GM19193 (cell line): ENCODE data around the gene PLCH2.
A peak's percentile ranks its signal among the peaks of the same experiment; 100 is the strongest.

Experiments used
- POLR2A ChIP-seq: IDR thresholded peaks from 4 replicates; pipeline ENCODE4 v1.6.1; 2011; ENCODE audit not compliant: insufficient read depth, insufficient read length; ENCODE audit errors: extremely low read depth

The PLCH2 gene

GRCh38 chr1:2518528-2518927, 42.4 kb downstream of the PLCH2 start:
- TF ChIP-seq POLR2A: no peak

- TF ChIP-seq POLR2A: no peak
Observed at GRCh38 chr1:2519029-2519685, 43.1 kb downstream of the PLCH2 start.

GRCh38 chr1:2519729-2520128, 43.6 kb downstream of the PLCH2 start:
- TF ChIP-seq POLR2A: no peak

DNA sequence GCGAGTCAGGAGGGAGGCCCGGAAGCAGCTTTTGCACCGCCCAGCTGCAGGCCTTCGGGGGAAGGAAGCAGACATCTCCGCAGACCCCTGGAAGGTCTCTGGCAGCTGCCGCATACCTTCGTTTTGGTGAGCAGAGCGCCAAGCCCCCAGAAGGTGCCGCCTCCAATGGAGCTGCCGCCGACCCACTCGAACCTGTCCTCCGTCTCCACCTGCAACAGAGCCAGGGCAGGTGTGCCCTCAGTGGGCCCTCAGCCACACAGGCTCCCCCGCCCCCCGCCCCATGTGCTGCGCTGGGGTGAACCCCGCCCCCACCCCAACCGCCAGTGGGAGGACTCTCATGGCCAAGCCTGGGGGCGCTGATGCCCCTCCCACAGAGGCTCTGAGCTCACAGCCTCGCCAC, 44.1 kb downstream of the PLCH2 start:
- no peak for TF ChIP-seq POLR2A

DNA sequence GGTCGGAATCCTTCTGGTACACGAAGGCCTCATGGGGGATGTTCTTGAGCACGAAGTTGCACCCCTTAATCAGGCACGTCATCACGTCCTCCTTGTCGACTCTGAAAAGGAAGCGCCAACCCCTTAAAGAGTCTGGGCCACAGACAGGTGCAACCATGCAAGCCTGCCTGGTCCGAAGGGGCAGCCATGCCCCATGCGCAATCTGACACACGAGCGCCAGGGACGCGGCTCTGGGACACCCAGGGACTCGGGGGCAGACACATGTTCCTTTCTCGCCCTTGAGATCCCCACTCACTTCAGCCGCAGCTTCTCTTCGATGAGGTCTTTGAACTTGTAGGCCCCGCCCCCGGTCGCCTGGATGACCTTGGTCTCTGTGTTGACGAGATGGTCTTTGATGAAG, 44.7 kb downstream of the PLCH2 start:
- TF ChIP-seq POLR2A: no peak

- TF ChIP-seq POLR2A: no peak
Observed at GRCh38 chr1:2522230-2522629, 46.1 kb downstream of the PLCH2 start.

GRCh38 chr1:2523191-2523890, 47.3 kb downstream of the PLCH2 start:
- TF ChIP-seq POLR2A: no peak

GRCh38 chr1:2523891-2524609, 48.0 kb downstream of the PLCH2 start:
- TF ChIP-seq POLR2A: no peak

DNA sequence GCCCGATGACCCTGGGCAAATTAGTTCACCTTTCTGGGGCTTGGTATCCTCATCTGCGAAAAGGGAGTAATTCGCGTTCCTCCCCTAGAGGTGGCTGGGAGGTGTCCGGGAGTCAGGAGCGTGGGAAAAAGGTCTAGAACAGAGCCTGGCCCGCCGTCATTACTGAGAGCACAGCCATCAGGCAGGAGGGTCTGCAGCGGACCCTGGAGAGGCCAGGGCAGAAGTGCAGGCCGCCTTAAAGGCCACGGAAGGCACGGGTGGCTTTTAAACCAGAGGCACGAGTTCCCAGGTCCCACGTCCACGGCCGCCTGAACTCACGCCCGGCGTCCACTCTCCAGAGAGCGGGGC, 49.5 kb downstream of the PLCH2 start:
- no peak for TF ChIP-seq POLR2A

GRCh38 chr1:2525920-2526823, 50.1 kb downstream of the PLCH2 start, which contains the start of gene PANK4:
PANK4 (minus strand) TSS chr1:2526596; CDS start chr1:2526587, 9 bp downstream.
- peak; percentile 77 for TF ChIP-seq POLR2A

DNA sequence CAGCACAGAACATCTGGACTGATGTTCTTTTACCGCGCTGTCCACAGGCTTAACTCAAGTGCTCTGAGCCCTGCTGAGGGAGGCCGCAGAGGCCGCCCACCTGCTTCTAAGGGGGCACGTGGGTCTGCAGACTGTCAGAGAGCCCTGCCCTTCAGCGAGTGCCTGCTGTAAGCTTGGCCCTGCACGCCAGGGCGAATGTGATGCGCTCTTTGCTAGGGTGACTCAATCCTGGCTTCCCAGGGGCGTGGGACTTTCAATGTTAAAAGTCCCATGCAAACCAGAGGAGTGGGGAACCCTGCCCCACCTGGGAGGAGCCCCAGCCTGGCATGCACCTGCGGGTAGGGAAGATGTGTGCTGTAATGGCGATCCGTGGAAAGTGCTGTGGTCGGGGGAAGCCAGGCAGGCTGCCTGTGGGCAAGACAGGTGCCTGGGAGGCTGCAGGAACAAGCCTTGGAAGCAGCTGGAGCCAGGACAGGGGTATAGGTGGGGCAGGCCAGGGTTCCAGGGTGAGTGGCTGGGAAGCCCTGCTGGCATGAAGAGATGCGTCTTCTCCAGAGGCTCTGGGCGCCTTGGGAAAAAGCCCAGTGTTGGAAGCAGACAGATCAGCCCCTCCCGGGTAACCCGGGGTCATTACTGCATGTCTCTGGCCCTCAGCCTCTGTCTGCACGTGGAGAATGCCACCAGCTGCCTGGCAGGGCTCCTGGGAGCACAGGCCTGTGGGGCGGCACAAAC, 50.9 kb downstream of the PLCH2 start:
- no peak for TF ChIP-seq POLR2A

DNA sequence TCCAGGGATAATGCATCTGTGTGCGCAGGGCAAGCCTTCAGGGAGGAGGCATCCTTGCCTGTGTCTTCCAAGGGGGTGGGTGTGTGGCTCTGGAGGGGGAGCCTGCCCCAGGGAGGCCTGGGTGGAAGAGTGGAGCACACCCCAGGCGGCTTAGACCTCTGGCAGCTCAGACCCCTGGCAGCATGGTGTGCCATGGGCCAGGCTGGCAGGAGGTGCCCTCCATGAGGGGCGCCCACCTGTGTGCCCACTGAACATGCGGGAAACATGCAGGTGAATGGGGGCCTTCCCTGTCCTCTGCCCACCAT, 51.4 kb downstream of the PLCH2 start:
- TF ChIP-seq POLR2A: no peak

DNA sequence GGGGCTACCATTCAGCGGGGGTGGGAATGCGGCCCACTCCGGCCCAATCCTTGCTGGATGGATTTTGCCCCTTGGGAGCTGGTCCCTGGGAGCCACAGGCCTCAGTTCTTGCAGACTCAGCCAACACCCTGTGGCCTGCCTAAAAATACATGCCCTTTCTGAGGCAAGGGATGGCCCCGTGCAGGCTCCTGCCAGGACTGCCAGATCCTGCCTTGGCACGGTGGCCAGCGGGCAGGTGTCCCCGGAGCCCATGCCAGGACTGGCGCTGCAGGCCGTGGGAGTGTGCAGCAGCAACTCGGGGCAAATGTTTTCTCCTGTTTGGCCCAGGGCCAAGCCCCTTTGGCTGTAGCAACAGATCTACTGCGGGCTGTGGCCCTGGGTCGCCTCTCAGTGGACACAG, 51.9 kb downstream of the PLCH2 start:
- TF ChIP-seq POLR2A: no peak

DNA sequence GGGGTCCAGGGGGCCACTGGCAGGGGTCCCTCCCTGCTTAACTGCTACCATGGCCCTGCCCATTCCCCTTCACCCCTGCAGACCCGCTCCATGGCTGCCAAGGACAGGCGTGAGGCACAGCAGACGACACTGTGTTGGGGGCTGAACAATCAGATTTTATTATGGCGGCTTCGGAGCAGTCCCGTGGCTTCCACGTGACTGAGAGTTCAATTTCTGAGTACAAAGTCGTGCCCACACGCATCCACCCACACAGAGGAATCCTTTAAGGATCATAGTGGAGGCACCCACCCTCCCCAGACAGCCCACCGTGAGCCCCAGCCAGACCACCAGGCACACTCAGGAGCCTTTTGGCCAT, 52.5 kb downstream of the PLCH2 start:
- TF ChIP-seq POLR2A: no peak

GRCh38 chr1:2528966-2529783, 53.1 kb downstream of the PLCH2 start:
- TF ChIP-seq POLR2A: no peak
